ENCODE data around the gene LAMC1.

LAMC1 gene

DNA sequence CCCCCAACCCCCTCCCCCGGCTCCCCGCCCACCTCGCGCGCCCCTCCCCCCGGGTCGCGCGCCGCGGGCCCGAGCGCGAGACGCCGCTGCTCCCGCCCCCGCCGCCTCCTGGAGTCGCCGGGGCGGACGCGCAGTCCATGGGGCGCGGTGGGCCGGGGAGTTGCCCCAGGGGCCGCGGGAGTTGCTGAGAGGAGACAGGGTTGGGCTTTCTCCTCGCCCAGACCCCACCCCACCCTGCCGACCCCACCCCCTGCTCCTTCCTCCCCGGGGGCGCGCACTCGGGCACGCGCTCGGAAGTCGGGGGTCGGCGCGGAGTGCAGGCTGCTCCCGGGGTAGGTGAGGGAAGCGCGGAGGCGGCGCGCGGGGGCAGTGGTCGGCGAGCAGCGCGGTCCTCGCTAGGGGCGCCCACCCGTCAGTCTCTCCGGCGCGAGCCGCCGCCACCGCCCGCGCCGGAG is at the start of gene LAMC1:
LAMC1 (plus strand) TSS at position 275 of the 455 bp plus-strand sequence. CDS start 297 bp downstream, outside the sequence.
- no peak for DNase-seq (ENCODE audit: low read depth in 2 of 3, low spot score in 1 of 3)

DNA sequence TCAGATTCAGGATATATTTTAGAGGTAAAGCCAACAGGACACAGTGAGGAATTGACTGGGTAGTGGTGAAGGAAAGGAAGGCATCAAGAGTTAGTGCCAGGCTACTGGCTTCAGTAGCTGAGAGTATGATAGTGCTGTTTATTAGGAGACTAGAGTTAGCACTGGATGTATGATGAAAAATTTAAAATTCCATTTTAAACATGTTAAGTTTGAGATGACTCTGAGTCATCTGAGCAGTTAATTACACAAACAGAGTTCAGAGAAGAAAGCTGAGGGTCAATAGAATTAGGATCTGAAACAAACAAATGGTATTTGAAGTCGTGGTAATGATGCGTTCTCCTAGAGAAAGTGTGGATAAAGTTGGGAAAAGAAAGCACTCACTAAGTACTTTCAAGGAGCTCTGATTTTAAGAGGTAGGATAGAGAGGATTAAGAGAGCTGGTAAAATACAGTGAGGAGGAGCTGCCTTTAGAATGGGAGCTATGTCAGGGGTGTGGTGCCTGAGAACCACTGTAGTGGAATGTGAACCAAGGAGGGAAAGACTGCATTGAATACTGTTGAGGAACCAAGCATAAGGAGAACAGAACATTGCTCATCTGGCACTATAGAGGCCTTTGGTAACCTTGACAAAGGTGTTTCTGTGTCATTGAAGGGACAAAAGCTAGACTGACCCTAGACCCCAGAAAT is 48.6 kb upstream of the LAMC1 start:
- DNase-seq (ENCODE audit: low read depth in 2 of 3, low spot score in 1 of 3) = no peak

DNA sequence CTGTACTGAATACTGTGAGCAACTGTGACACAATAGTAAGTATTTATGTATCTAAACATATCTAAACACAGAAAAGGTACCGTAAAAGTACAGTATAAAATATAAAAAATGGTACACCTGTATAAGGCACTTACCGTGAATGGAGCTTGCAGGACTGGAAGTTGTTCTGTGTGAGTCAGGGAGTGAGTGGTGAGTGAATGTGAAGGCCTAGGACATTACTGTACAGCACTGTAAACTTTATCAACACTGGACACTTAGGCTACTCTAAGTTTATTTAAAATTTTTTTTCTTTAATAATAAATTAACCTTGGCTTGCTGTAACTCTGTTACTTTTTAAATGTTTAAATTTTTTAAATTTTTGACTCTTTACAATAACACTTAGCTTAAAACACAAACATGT is 45.7 kb upstream of the LAMC1 start:
- DNase-seq (ENCODE audit: low read depth in 2 of 3, low spot score in 1 of 3) = no peak

DNA sequence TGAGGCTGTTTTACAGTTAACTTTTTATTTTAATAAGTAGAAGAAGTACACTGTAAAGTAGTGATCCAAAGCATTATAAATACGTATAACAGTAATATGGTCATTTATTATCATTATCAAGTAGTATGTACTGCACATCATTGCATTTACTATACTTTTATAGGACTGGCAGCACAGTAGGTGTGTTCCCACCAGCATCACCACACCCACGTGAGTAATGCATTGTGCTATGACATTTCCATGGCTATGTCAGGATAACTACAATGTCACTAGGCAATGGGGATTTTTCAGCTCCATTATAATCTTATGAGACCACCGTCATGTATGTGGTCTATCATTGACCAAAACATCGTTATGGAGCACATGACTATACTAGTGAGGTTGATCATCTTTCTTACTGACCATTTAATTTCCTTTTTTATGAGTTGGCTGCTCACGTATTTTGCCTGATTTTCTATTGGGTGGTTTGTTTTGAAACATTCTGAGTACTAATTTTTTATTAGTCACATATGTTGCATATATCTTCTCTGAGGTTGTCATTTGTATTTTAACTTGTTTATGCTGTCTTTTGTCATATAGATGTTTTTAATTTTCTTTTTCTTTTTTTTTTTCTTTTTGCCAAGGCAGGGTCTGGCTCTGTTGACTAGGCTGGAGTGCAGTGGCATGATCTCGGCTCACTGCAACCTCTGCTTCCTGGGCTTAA is 44.9 kb upstream of the LAMC1 start:
- no peak for DNase-seq (ENCODE audit: low read depth in 2 of 3, low spot score in 1 of 3)

DNA sequence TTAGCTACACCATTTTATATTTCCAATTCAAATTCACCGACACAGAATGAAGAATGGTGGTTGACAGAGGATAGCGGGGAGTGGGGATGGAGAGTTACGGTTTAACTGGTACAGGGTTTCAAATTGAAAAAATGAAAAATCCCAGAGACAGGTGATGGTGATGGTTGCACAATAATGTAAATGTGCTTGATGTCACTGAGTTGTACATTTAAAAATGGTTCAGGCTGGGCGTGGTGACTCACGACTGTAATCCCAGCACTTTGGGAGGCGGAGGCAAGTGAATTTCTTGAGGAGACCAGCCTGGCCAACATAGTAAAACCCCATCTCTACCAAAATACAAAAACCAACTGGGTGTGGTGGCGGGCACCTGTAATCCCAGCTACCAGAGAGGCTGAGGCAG is 39.1 kb upstream of the LAMC1 start:
- DNase-seq (ENCODE audit: low read depth in 2 of 3, low spot score in 1 of 3) = no peak

DNA sequence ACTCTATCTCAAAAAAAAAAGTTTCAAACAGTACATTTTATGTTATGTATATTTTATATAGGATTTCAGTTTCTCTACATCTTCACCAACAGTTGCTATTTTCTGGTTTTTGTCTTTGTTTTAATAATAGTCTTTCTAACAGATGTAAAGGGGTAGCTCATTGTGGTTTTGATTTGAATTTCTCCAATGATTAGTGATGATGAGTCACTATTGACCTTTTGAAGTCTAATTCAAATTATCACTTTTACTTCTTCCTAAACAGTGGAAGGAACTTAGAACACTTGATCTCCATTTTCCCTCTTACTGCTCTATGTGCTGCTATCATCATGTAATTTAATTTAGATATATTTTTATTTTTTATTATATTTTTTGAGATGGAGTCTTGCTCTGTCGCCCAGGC is 38.6 kb upstream of the LAMC1 start:
- no peak for DNase-seq (ENCODE audit: low read depth in 2 of 3, low spot score in 1 of 3)

DNA sequence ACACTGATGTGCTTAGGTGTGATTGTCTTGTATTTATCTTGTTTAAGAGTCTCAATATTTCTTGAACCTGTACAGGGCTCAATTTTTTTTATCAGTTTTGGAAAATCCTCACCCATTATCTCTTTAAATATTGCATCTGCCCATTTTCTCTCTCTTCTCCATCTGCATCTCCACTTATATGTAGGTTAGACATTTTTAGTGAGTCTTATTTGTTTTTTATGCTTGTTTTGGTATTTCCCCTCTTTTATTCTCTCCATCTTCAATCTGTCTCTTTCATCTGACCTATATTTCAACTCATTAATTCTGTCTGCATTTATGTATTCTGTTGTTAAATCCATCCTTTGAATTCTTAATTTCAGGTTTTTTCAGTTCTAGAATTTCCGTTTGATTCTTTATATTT is 37.3 kb upstream of the LAMC1 start:
- no peak for DNase-seq (ENCODE audit: low read depth in 2 of 3, low spot score in 1 of 3)

DNA sequence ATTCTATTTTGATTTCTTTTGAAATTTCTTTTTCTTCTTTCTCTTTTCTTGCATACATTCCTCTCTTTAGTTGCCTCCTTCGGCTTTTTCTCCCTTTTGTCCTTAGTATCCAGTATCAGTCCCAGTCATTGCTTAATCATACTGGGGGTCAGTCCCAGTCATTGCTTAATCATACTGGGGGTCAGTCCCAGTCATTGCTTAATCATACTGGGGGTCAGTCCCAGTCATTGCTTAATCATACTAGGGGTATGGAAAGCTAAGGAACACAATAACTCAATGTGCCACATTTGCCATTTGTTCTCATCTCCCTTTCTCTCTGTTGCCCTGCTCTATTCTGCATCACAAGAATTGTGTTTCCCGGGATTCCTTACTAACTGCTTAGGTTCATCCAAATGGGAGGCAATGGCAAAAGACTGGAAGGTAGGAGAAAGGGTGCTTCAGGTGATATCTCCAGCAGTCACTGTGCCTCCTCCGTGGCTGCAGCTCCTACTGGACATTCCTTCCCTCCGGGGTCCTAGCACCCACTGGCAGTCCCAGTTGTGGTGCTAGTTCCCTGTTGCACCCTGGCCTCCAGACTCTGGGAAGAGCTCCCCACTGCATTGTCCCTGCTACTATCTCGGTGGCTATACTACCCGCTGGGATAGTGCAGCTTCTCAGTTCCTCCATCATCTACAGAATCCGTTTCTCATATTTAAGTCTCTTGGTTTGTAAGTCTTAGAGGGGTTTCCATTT is 32.6 kb upstream of the LAMC1 start:
- no peak for DNase-seq (ENCODE audit: low read depth in 2 of 3, low spot score in 1 of 3)

DNA sequence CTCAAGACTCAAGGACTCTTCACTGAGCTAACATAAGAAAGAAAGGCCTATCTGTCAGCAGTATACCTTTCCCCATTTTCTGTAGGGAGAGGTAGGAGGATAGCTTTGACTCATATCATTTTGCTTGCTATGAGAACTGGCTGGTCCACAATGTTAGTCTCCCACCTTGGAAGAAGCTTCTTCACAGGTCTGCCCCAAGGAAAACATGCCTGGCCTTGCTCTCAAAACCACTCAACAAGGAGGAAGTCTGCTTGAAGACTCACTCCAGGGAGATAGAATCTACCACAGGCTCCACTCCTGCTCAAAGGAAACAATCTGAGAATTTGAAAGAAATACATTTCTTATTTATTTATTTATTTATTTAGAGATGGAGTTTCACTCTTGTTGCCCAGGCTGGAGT is 29.5 kb upstream of the LAMC1 start:
- DNase-seq (ENCODE audit: low read depth in 2 of 3, low spot score in 1 of 3) = no peak

DNA sequence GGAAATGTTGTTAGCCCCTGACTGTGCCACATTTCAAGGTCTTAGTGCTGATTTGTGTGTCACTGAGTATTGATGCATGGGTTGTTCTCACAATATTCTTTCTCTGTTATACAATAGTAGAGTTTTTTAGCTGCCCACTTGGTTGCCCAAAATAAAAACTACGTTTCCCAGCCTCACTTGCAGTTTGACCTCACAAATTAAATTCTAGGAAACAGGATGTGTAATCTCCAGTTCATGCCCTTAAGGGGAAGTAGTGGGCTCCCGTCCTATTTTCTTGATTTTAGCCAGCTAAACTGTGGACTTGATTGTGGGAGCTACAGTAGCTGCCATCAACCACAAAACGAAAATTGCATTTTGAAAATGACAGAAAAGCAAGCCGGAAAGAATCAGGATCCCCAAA is 27.3 kb upstream of the LAMC1 start:
- DNase-seq (ENCODE audit: low read depth in 2 of 3, low spot score in 1 of 3) = no peak

DNA sequence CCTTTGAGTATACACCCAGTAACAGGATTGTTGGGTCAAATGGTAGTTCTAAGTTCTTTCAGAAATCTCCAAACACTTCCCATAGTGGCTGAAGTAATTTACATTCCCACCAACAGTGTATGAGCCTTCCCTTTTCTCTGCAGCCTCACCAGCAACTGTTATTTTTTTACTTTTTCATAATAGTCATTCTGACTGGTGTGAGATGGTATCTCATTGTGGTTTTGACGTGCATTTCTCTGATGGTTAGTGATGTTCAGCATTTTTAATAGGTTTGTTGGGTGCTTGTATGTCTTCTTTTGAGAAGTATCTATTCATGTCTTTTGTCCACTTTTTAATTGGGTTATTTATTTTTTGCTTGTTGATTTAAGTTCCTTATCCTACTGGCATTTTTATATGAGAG is 26.4 kb upstream of the LAMC1 start:
- DNase-seq (ENCODE audit: low read depth in 2 of 3, low spot score in 1 of 3) = no peak

DNA sequence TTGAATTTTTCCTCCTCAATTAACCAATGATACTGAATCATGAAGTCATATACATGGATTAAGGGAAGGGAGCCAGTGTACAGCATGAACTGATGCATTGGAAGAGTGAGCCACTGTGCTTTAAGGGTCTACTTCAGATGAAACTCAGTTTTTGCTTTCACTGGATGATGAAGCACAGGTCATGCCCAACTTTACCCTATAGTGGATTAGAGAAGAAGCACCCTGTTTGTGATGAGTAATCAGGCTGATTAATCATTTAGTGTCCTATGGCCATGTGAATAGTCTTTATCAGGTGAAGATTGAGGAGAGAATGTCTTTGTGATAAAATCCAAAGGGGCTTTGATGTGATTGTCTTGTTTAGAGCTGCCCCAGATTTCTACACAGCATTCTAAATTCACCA is 24.7 kb upstream of the LAMC1 start:
- DNase-seq (ENCODE audit: low read depth in 2 of 3, low spot score in 1 of 3) = no peak

DNA sequence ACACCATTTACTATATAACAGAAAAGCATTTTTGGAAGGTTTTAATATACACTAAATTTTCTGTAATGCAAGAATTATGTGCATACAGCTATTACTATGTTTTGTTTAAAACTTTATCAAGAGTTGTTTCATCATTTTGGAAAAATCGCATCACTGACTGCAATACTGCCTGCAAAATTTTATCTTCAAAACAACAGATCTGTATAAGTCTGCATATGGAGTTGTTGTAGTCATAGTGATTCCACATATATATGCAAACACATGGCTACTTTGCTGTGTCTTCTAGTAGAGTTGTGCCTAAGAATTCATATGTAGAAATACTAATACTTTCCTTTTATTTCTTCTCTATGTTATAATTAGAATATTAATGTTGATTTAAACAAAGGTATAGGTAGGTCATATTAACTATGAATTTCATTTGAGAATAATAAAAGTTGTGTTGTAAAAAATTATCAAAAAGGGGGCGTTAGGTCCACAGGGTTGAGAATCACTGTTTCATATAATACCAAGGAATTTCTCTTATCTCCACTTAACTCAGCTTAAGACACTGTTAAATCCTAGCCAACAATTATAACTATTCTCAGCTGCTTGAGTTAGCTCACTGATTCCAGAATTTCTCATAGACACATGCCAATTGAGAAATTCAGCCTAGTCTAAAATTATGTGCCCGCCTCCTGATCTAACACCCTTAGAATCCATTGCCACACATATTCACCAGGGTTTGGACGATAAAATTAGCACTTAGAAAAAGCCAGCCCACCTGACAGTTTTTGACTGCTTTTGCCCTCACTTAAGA is 22.9 kb upstream of the LAMC1 start:
- DNase-seq (ENCODE audit: low read depth in 2 of 3, low spot score in 1 of 3) = no peak

DNA sequence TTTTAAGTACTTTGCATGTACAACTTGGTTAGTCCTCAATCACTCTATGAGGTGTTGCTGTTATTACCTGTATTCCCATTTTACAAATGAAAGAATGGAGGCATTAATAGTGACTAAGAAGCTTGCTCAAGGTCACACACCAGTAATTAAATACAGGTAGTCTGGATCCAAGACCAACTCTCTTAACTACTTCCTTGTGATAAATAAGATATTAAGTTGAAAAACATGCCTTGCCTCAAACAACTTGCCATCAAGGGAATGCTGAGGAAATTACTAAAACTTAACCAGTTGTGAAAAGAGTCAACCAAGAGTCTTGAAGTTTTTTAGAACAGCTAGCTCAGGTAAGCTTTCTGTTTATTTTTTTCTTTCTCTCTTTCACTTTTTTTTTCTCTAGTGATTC is 21.0 kb upstream of the LAMC1 start:
- no peak for DNase-seq (ENCODE audit: low read depth in 2 of 3, low spot score in 1 of 3)

DNA sequence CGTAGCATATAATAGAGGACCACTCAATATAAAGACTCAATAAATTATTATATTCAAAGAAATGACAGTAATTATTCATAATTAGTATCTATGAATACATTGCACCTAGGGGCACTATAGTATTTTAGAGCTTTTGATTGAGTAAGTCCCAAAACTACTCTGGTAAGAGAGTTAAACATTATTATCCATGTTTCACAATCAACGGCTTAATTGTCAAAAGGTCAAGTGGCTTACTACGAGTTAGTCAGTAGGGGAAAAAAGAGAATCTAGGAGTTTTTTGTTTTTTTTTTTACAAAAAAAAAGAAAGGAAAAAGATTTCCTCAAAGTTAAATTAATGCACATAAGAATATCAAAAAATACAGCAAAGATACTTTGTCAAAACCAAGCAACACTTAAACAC is 20.4 kb upstream of the LAMC1 start:
- no peak for DNase-seq (ENCODE audit: low read depth in 2 of 3, low spot score in 1 of 3)

DNA sequence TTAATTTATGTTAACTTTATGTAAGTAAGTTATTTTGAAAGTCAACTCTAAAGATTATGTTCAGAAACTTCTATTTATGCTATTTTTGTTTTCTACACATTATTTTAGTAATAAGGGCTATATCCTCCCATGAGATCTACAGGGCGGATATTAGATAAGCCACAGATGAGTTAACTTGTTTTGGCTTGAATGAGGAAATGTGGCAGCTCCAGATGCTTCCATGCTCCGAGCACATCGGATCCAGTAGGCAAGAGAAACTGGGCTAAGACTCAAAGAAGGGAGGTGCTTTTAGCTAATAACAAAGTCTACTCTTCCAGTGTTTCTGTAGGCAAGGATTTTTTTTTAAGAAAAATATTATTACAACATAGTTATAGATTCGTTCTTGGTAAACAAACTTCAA is 20.0 kb upstream of the LAMC1 start:
- DNase-seq (ENCODE audit: low read depth in 2 of 3, low spot score in 1 of 3) = no peak

DNA sequence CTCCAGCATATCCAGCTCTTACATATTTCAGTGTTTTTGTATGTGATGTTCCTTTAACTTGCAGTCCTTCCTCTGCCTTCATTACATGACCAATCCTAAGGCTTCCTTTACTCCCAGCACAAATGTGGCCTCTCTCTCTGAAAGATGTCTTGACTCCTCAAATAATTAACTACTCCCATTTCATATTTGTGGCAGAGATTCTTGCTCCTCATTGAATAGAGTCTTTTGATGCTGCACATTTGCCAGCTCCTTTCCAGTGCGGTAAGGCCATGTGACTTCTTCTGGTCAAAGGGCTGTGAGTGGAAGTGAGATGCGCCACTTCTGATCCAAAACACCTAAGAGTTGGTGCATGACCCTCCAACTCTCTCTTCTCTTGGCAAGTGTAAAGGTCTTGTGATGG is 19.1 kb upstream of the LAMC1 start:
- DNase-seq (ENCODE audit: low read depth in 2 of 3, low spot score in 1 of 3) = no peak

DNA sequence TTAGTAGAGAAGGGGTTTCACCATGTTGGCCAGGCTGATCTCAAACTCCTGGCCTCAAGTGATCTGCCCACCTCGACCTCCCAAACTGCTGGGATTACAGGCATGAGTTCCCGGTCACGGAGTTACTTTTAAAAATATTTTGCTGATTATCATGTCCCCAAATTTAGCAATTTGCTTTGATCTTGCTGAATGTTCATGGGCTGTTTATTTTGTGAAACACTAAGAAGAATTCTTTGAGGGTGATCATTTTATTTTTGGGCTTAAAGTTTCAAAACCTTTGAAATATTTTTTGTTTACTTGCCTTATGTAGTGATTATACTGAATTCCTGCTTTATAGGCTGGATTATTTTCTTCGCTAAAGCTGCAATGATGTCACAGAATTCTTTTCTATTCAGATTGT is 11.4 kb upstream of the LAMC1 start:
- DNase-seq (ENCODE audit: low read depth in 2 of 3, low spot score in 1 of 3) = no peak

DNA sequence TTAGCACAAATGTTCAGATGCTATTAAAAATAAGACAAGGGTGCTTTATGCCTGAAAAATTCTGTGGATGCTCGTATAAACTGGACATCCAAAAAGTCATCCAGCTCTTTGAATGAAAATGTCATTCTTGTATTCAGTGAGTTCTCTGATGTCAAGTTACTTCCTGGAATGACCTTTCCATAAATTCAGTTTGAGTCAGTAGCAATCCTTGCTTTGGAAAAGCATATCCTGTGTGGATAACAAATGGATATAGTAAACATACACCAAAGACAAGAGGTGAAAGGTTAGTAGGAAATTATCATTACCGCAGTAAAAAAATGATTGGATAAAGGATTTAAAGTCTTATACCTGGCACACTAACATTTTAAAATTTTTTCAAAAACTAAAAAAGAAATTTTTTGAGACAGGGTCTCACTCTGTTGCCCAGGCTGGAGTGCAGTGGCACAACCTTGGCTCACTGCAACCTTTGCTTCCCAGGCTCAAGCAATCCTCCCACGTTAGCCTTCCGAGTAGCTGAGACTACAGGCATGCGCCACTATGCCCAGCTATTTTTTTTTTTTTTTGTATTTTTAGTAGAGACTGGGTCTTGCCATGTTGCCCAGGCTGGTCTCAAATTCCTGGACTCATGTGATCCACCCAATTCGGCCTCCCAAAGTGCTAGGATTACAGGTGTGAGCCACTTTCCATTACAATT is 10.8 kb upstream of the LAMC1 start:
- DNase-seq (ENCODE audit: low read depth in 2 of 3, low spot score in 1 of 3) = no peak

DNA sequence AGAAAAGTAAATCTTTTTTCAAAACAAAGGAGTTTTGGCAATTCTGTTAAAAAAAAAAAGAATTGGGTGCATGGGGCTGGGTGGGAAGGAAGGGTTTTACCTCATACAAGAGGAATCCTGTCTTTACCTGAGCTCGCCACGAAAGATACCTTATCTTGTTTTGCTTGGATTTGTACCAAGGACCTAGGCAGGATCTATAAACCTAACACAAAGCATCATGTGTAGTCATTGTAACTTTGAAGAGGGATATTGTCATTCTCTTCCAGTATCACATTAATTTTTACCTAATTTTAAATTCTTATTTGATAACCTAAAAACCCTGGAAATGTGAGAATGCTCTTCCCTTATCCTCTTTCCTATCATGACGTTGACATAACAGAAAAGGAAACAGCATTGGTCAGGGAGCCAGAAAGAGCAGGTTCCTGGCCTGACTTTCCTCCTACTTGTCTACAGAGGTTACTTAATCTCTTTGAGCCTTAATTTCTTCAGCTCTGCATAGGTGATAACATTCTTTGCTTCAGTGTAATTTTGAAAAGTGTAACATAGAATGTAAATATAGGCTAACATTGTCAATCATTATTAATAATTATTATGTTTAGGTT is 4.0 kb upstream of the LAMC1 start:
- no peak for DNase-seq (ENCODE audit: low read depth in 2 of 3, low spot score in 1 of 3)
